Activated CD8-positive, alpha-beta memory T cell treated with anti-CD3 and anti-CD28 coated beads, Interleukin-2, amount 10 ng/mL, durations not matched to agents 7 days and 5 days (primary cell): ENCODE data around the gene MAST1. TPM values are rescaled to one million over a fixed set of nuclear protein-coding genes. Genes with fewer than 3 reads are reported as not detected.
A peak's percentile ranks its signal among the peaks of the same experiment; 100 is the strongest.

Source experiments
- ATAC-seq: fragments of 150-1000 bp; cut with Tn5 transposase; one replicate; pipeline ENCODE4 v1.10.0; 2021; ENCODE audit warnings: moderate library complexity
- CTCF ChIA-PET: fragments of 350-600 bp; sonication (Branson Sonifier 250); formaldehyde crosslinking; loops from one replicate; lab custom pipeline; 2021; ENCODE audit warnings: antibody characterized with exemption; lab: Charles Lee
- DNase-seq: peaks from one replicate; pipeline ENCODE4 v3.0.0-alpha.2; 2020
- H3K27ac Mint-ChIP-seq: one replicate; pipeline ENCODE4 v1.8.0; 2021; ENCODE audit warnings: mild to moderate bottlenecking, mixed read lengths
- H3K27me3 Mint-ChIP-seq: one replicate; pipeline ENCODE4 v1.8.0; 2021; ENCODE audit warnings: mixed read lengths
- H3K36me3 Mint-ChIP-seq: one replicate; pipeline ENCODE4 v1.8.0; 2021; ENCODE audit warnings: mild to moderate bottlenecking, mixed read lengths
- H3K4me1 Mint-ChIP-seq: one replicate; pipeline ENCODE4 v1.8.0; 2021; ENCODE audit warnings: mixed read lengths
- H3K4me3 Mint-ChIP-seq: one replicate; pipeline ENCODE4 v1.8.0; 2021; ENCODE audit warnings: mild to moderate bottlenecking, moderate library complexity, mixed read lengths
- H3K9me3 Mint-ChIP-seq: one replicate; pipeline ENCODE4 v1.8.0; 2022; ENCODE audit warnings: low read depth, mixed read lengths
- total RNA-seq, 2 experiments: library from RNA; stranded (reverse); gene quantifications; one replicate each; pipeline ENCODE4 v1.2.3, GENCODE V29; 2021

Gene MAST1
- total RNA-seq, 2 experiments from 2014 or later: 0.67 to 2.5 TPM

DNA sequence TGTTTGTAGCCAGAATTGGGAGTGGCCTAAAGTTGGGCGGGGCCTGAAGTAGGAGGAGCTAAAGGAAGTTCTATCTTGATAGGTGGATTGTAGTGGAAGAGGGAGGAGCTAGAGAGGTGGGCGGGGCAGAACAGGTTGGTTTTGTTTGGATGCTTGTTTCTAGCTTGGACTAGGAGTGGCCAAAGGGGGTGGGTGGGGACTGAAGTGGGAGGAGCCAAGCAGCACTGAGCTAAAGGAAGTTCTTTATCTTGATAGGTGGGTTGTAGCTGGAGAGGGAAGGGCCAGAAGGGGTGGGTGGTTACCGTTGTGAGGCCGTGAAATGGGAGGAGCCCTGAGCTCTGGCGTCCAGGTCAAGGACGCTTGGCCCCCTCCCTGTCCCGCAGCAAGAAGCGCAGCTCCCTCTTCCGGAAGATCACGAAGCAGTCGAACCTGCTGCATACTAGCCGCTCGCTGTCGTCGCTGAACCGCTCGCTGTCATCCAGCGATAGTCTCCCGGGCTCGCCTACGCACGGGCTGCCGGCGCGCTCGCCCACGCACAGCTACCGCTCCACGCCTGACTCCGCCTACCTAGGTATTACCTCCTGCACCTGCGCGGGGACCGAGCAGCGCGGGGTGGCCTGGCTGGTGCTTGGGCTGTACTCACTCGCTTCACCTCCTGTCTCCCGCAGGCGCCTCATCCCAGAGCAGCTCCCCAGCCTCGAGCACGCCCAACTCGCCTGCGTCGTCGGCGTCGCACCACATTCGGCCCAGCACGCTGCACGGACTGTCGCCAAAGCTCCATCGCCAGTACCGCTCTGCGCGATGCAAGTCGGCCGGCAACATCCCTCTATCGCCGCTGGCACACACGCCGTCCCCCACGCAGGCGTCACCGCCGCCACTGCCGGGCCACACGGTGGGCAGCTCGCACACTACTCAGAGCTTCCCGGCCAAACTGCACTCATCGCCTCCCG, 34.9 kb downstream of the MAST1 start:
- peak; percentile 86 for DNase-seq
- CTCF ChIA-PET: interaction anchor here (0.7 to 4.1 kb wide), 14 partner anchors 9 to 221 kb away, joined by 3 to 19 read pairs (median 4); partner anchors contain the start of genes DNASE2 and TNPO2
- ATAC-seq: peak; percentile 76
- Mint-ChIP-seq H3K4me3 (peak overlapping the region; percentile 43), H3K27ac (no peak overlapping the region), H3K27me3 (no peaks in the 10 kb centered on the region), H3K36me3 (peaks cover 30% of the 10 kb centered on the region), H3K4me1 (peaks cover 6% of the 10 kb centered on the region), H3K9me3 (no peaks in the 10 kb centered on the region)

DNA sequence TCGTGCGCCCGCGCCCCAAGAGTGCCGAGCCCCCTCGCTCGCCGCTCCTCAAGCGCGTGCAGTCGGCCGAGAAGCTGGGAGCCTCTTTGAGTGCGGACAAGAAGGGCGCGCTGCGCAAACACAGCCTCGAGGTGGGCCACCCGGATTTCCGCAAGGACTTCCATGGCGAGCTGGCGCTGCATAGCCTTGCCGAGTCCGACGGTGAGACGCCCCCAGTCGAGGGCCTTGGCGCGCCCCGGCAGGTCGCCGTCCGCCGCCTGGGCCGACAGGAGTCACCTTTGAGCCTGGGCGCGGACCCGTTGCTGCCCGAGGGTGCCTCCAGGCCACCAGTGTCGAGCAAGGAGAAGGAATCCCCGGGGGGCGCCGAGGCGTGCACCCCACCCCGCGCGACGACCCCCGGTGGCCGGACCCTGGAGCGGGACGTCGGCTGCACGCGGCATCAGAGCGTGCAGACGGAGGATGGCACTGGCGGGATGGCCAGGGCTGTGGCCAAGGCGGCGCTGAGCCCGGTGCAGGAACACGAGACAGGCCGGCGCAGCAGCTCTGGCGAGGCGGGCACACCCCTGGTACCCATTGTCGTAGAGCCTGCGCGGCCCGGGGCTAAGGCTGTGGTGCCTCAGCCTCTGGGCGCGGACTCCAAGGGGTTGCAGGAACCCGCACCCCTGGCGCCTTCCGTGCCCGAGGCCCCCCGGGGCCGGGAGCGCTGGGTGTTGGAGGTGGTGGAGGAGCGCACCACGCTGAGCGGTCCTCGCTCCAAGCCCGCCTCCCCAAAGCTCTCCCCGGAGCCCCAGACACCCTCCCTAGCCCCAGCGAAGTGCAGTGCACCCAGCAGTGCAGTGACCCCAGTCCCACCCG, 35.8 kb downstream of the MAST1 start:
- H3K9me3 Mint-ChIP-seq: no peaks in the 10 kb centered on the region
- DNase-seq: no peak
- no peak for ATAC-seq

DNA sequence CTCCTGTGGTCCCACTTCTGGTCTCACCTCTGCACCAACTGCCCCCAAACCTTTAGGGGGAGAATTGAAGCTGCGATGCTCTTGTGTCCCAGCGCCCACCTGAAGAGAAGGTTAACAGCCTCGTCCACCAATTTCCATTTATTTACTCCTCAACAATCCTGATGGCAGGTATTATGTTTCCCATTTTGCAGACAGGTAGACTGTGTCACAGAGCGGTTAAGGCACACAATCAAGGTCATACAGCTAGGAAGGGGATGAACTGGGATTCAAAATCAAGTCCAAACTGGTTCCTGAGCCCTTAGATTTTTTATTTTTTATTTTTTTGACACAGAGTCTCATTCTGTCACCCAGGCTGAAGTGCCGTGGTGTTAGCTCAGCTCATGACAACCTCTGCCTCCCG, 36.8 kb downstream of the MAST1 start:
- H3K27me3 Mint-ChIP-seq: no peaks in the 10 kb centered on the region
- CTCF ChIA-PET: interaction anchor here (1.2 to 2.1 kb wide), 3 partner anchors 10 to 78 kb away, joined by 3 to 9 read pairs (median 5); no protein-coding TSS in a partner anchor
- no peaks in the 10 kb centered on the region for H3K9me3 Mint-ChIP-seq
- H3K36me3 Mint-ChIP-seq: peaks cover 36% of the 10 kb centered on the region
- no peak overlapping the region for H3K4me3 Mint-ChIP-seq
- DNase-seq (no peak), ATAC-seq (no peak)
- peaks cover 14% of the 10 kb centered on the region for H3K4me1 Mint-ChIP-seq
- H3K27ac Mint-ChIP-seq: no peak overlapping the region

More for the DNA sequence above, 35.8 kb downstream of the MAST1 start:
- no peaks in the 10 kb centered on the region for H3K27me3 Mint-ChIP-seq
- H3K4me1 Mint-ChIP-seq: peaks cover 8% of the 10 kb centered on the region
- CTCF ChIA-PET: interaction anchor here (0.8 to 3.1 kb wide), 9 partner anchors 11 to 151 kb away, joined by 3 to 15 read pairs (median 5); partner anchors contain the start of gene TNPO2
- no peak overlapping the region for H3K4me3 Mint-ChIP-seq
- H3K27ac Mint-ChIP-seq: no peak overlapping the region
- H3K36me3 Mint-ChIP-seq: peaks cover 35% of the 10 kb centered on the region

DNA sequence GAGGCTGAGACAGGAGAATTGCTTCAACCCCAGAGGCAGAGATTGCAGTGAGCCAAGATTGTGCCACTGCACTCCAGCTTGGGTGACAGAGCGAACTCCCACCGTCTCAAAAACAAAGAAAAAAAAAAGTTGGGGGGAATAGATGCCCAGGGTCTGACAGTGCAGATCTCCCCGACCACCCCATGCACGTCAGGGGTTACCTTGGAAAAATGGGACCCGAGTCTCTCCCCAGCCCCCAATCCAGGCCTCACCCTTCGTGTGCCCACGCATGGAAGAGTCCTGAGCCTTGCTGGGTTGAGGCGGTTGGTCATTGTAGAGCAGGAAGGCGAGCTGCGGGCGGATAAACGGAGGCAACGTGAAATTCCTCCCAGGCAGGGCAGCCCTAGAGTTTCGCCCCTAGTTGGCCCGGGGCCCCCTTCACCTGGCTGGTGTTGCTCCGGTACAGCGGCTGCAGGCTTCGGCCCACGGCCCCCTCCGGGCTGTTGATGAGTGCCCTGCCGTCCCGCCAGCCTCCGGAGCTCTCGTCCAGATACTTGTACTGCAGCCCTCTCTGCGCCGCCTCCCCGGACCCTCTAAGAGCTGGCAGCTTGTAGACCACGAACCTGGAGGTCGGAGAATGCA, 42.3 kb downstream of the MAST1 start:
- peak; percentile 7 for ATAC-seq
- no peak for DNase-seq
- Mint-ChIP-seq H3K36me3 (peaks cover 21% of the 10 kb centered on the region), H3K4me1 (peaks cover 34% of the 10 kb centered on the region), H3K27ac (peak overlapping the region; percentile 87), H3K4me3 (peak overlapping the region; percentile 87), H3K27me3 (no peaks in the 10 kb centered on the region), H3K9me3 (peaks cover 3% of the 10 kb centered on the region)
- CTCF ChIA-PET: interaction anchor here (0.8 to 10.6 kb wide), 8 partner anchors 9 to 146 kb away, joined by 3 to 163 read pairs (median 4); partner anchors contain the start of gene TRIR

DNA sequence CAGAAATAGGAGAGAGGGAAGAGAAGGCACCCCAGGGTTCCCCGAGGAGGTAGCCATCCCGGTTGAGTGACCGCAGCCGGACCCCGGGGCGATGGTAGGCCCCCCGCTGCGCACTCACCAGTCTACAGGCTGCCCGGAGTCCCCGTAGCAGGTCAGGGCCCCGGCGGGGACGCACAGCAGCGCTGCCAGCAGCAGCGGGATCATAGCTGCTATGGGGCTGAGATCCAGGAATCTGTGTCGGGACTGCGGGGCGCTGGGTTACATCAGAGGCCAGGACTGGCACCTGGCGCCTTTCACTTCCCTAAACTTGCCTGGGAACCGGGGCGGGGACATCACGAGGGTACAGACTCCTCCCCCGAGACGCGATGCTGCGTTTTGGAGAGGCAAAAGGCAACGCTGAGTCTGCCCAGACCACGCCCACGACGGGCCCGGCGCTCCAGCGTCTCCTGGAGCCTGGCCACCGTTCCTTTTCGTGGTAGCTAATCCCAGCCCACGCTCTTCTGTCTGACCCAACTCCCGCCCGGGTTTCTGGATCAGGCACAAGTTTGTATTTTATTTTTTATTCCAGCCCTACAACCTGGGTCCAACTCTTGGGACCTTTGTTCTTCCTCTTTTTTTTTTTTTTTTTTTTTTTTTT, 43.0 kb downstream of the MAST1 start, which contains the start of gene DNASE2:
DNASE2 (minus strand) TSS at position 278 of the 637 bp plus-strand sequence; CDS start at position 204, 74 bp downstream.
- DNase-seq: peak; percentile 96
- Mint-ChIP-seq H3K27ac (peak within 1 kb of the TSS; percentile 87), H3K4me1 (peaks cover 38% of the 10 kb centered on the region), H3K4me3 (peak within 1 kb of the TSS; percentile 87), H3K9me3 (peaks cover 3% of the 10 kb centered on the region), H3K27me3 (no peaks in the 10 kb centered on the region), H3K36me3 (peaks cover 21% of the 10 kb centered on the region)
- CTCF ChIA-PET: interaction anchor here (0.6 to 10.6 kb wide), 12 partner anchors 10 to 147 kb away, joined by 3 to 163 read pairs (median 4); partner anchors contain the start of genes FARSA and TRIR
- ATAC-seq: peak; percentile 83

DNA sequence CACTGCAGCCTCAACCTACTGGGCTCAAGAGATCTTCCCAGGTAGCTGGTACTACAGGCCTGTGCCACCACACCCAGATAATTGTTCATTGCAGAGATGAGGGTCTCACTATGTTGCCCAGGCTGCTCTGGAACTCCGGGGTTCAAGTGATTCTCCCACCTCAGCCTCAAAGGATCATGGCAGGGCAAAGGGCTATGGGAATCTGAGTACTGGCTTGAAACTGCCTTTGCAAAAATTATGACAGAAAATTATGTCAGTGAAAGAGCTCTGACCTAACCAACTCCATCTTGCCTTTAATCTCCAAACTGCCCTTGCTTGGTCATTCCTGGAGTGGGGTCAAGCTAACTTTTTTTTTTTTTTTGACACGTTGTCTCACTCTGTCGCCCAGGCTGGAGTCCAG, 44.3 kb downstream of the MAST1 start:
- H3K27me3 Mint-ChIP-seq: no peaks in the 10 kb centered on the region
- peaks cover 3% of the 10 kb centered on the region for H3K9me3 Mint-ChIP-seq
- peak overlapping the region; percentile 87 for H3K4me3 Mint-ChIP-seq
- H3K27ac Mint-ChIP-seq: peak overlapping the region; percentile 39
- peaks cover 16% of the 10 kb centered on the region for H3K36me3 Mint-ChIP-seq
- DNase-seq (no peak), ATAC-seq (no peak)
- CTCF ChIA-PET: interaction anchor here (0.7 to 10.6 kb wide), 8 partner anchors 11 to 179 kb away, joined by 3 to 163 read pairs (median 8); no protein-coding TSS in a partner anchor
- H3K4me1 Mint-ChIP-seq: peaks cover 40% of the 10 kb centered on the region

DNA sequence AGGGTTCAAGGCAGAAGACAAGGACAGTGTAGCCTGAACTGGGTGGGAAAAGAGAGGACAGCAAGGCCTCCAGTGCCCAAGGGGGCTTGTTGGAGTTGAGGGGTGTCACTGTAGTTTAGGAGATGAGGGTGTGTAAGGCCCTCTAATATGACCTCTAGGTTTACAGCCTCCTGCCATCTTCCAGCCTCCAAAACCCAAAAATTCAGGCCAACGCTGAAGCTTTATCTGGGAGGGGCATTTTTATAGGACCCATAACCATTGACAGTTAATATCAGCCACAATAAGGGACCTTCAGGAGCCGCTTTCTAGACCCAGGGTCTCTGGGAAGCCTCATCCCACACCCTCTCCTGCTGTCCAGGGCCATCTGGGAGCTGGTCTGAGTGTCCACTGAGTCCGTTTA, 45.9 kb downstream of the MAST1 start:
- peaks cover 40% of the 10 kb centered on the region for H3K4me1 Mint-ChIP-seq
- peaks cover 6% of the 10 kb centered on the region for H3K36me3 Mint-ChIP-seq
- H3K4me3 Mint-ChIP-seq: peak overlapping the region; percentile 5
- ATAC-seq (no peak), DNase-seq (no peak)
- CTCF ChIA-PET: interaction anchor here (0.9 to 10.6 kb wide), 14 partner anchors 11 to 180 kb away, joined by 3 to 163 read pairs (median 4); partner anchors contain the start of gene GADD45GIP1
- H3K9me3 Mint-ChIP-seq: peaks cover 3% of the 10 kb centered on the region
- H3K27ac Mint-ChIP-seq: peak overlapping the region; percentile 87
- no peaks in the 10 kb centered on the region for H3K27me3 Mint-ChIP-seq

DNA sequence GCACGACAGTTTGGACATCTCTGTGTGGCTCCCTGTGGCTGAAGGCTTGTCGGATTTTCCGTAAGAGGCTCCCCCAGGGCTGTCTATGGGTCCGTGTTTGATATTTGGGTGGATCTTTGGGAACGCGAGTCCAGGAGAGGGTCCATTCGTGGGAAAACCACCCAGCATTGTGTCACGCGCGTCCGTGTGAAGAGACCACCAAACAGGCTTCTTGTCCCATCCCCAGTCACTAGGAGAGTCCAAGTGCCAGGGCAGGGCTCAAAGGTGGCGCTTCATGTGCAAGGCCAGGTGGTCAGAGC, 46.3 kb downstream of the MAST1 start:
- CTCF ChIA-PET: interaction anchor here (0.6 to 10.6 kb wide), 36 partner anchors 9 to 1595 kb away, joined by 3 to 163 read pairs (median 4); partner anchors contain the start of genes CALR, FARSA, GADD45GIP1 and RAD23A
- no peaks in the 10 kb centered on the region for H3K27me3 Mint-ChIP-seq
- peak overlapping the region; percentile 87 for H3K27ac Mint-ChIP-seq

DNA sequence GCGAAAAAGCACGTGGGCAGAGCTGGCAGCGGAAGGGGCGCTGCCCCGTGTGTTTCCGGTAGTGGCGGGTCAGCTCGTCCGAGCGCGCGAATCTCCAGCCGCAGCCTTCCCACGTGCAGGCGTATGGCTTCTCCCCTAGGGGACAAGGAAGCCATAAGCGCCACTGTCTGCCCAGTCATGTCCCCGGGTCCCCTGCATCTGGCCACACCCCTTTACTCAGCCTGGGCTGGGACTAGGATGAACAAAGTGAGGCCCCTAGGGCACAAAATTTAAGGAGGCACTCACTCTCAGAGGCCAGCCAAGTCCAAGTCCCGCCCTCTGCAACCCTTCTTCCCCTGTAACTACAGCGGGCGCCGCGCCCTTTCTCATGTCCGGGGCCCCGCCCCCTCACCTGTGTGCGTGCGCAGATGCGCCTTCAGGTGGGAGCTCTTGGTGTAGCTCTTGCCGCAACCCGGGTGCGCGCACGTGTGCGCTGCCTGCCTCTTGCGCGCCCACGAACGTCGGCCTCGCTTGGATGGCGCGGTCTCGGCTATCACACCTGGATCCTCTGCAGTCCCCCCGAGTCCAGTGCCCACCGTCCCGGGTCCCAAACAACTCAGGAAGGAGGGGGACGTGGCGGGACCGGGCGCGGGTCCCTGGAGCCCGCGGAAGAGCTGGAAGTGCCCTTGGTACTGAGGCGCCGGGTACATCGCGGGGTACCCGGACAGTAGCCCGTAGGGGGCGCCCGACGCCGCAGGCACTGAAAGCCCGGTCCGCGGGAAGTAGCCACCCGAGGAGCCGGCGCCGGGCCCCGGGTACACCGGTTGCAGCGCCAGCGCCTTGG, 46.8 kb downstream of the MAST1 start:
- Mint-ChIP-seq H3K9me3 (peaks cover 3% of the 10 kb centered on the region), H3K27me3 (no peaks in the 10 kb centered on the region), H3K4me3 (peak overlapping the region; percentile 83), H3K4me1 (peaks cover 36% of the 10 kb centered on the region), H3K36me3 (peaks cover 5% of the 10 kb centered on the region), H3K27ac (peak overlapping the region; percentile 87)
- ATAC-seq (peak; percentile 70), DNase-seq (peak; percentile 96)
- CTCF ChIA-PET: interaction anchor here (0.6 to 10.6 kb wide), 40 partner anchors 9 to 1595 kb away, joined by 3 to 163 read pairs (median 4); partner anchors contain the start of genes CALR, FARSA, GADD45GIP1 and RAD23A

More for the DNA sequence above, 46.3 kb downstream of the MAST1 start:
- ATAC-seq: no peak
- H3K9me3 Mint-ChIP-seq: peaks cover 3% of the 10 kb centered on the region
- peak overlapping the region; percentile 83 for H3K4me3 Mint-ChIP-seq
- peaks cover 5% of the 10 kb centered on the region for H3K36me3 Mint-ChIP-seq
- H3K4me1 Mint-ChIP-seq: peaks cover 38% of the 10 kb centered on the region
- DNase-seq: no peak

DNA sequence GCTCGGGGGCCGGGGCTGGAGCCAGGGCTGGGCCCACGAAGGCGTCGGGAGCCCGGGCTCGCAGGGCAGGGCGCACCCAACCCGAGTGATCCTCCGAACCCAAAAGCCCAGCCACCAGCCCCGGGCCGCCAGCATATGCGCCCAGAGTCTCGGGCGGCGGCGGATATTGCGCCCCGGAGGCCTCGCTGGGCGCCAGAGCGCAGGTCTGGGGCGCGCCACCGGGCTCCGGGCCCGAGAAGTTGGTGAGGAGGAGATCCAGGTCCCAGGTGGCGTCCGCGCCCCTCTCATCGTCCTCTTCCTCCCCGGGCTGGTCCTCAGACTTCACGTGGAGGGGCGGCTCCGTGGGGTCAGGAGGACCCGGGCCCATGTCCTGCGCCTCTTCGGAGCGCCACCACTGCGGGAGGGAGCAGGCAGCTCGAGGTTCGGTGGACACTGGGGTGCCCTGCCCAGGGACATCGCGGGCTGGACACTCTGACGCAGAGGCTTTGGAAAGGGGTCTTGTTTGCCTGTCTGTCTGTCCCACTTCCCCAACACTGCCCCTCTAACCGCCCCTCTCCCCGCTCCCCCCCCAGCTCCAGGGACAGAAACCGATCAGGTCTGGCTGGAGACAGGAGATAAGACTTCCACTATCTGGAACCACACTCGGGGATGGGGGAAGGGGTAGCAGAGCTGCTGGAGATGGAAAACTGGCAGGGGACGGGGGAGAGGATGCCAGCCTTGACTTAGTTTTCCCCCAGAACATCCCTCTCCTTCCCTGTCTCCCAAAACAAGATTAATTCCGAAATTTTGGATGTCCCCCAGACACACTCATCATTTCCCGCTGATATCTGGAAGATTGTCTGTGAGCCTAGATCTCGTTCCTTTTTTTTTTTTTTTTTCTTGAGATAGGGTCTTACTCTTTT, 47.7 kb downstream of the MAST1 start:
- H3K36me3 Mint-ChIP-seq: peaks cover 5% of the 10 kb centered on the region
- peaks cover 37% of the 10 kb centered on the region for H3K4me1 Mint-ChIP-seq
- CTCF ChIA-PET: interaction anchor here (0.7 to 10.6 kb wide), 32 partner anchors 10 to 1594 kb away, joined by 3 to 163 read pairs (median 4); partner anchors contain the start of genes CALR, FARSA, GADD45GIP1 and RAD23A
- peaks cover 3% of the 10 kb centered on the region for H3K9me3 Mint-ChIP-seq
- H3K27ac Mint-ChIP-seq: peak overlapping the region; percentile 19
- DNase-seq (no peak), ATAC-seq (no peak)
- H3K4me3 Mint-ChIP-seq: peak overlapping the region; percentile 19
- H3K27me3 Mint-ChIP-seq: no peaks in the 10 kb centered on the region
